ENCODE data around the gene INTS6.

INTS6 gene

DNA sequence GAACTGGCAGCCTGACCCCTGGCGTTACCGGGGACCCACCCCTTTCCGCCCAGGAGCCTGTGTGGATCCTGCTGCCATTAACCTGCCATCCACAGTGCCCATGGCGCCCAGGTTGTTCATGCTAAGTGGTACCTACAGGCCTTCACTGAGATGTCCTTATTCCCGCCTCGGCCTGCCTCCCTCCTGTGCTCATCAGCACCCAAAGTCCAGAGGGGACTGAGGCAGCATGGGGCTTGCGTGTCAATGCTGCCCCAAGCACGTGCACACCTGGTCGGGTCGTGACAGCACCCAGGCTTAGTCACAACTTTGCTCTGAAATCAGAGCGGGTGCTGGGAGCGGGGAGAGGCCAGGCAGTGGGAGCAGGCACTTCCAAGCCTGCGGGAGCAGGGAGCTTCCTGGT is 3.7 kb upstream of the INTS6 start:
- TF ChIP-seq, protein P1, sequence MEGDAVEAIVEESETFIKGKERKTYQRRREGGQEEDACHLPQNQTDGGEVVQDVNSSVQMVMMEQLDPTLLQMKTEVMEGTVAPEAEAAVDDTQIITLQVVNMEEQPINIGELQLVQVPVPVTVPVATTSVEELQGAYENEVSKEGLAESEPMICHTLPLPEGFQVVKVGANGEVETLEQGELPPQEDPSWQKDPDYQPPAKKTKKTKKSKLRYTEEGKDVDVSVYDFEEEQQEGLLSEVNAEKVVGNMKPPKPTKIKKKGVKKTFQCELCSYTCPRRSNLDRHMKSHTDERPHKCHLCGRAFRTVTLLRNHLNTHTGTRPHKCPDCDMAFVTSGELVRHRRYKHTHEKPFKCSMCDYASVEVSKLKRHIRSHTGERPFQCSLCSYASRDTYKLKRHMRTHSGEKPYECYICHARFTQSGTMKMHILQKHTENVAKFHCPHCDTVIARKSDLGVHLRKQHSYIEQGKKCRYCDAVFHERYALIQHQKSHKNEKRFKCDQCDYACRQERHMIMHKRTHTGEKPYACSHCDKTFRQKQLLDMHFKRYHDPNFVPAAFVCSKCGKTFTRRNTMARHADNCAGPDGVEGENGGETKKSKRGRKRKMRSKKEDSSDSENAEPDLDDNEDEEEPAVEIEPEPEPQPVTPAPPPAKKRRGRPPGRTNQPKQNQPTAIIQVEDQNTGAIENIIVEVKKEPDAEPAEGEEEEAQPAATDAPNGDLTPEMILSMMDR (IDR thresholded peaks at IDR 0.05; ENCODE audit: low read depth, low read length, missing control alignments): no peak
- H3K4me3 ChIP-seq (ENCODE audit: low read depth, low read length): no peak overlapping the region
- no peak for DNase-seq (ENCODE audit: low read depth)

DNA sequence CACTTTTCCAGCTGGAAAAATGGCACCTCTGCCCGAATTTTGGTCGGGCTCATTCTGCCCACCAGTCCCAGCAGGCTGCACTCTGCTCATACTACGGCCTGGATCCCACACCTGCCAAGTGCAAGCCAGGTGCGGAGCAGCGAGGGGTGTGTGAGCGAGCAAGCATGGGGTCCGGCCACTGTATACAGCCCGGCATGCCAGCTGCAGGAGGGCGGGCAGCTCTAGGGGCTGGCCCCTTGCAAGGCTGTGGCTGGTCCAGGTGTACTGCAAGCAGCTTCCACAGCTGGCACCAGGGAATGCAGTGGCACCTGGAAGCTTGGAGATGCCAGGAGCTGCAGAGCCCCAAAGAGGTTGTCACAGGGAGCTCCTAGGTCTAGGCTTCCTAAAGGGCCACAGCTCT is 2.7 kb upstream of the INTS6 start:
- DNase-seq (ENCODE audit: low read depth): no peak
- TF ChIP-seq, protein P1 (IDR thresholded peaks at IDR 0.05; ENCODE audit: low read depth, low read length, missing control alignments): no peak
- H3K4me3 ChIP-seq (ENCODE audit: low read depth, low read length): no peak overlapping the region

DNA sequence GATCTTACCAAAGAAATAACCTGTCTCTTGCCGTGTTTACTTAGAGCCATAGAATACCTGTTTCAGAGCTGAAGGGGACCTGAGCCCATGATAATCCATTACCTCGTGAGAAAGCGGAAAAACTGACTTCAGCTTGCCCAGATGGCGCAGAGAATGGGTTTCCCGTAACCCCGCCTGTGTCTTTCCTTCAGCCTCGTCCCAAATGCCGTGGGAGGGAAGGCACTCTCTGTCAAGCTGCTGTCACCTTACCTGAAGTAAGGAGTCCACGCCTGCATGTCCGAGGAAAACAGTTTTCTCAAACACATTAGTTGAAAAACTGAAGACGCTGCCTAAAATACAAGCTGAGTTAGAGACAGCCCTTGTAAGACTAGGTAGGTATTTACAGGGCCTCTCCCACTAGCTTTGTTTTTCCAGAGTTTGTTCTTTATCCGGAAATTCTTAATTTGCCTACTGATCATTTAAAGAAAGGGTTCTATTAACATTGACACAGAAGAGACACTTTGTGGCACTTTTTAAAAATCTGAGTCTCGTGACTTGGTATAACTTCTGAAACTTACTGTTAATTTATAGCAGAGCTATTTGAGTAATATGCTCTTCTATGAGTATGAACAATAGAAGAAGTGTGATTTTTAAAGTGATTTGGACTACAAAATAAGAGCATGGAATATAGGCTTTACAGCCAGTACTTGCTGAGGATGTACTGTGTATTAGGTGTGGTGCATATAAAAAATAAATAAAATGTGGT is 1.3 kb upstream of the INTS6 start:
- no peak for DNase-seq (ENCODE audit: low read depth)
- H3K4me3 ChIP-seq (ENCODE audit: low read depth, low read length): peak overlapping the region; percentile 70
- TF ChIP-seq, protein P1 (IDR thresholded peaks at IDR 0.05; ENCODE audit: low read depth, low read length, missing control alignments): no peak

DNA sequence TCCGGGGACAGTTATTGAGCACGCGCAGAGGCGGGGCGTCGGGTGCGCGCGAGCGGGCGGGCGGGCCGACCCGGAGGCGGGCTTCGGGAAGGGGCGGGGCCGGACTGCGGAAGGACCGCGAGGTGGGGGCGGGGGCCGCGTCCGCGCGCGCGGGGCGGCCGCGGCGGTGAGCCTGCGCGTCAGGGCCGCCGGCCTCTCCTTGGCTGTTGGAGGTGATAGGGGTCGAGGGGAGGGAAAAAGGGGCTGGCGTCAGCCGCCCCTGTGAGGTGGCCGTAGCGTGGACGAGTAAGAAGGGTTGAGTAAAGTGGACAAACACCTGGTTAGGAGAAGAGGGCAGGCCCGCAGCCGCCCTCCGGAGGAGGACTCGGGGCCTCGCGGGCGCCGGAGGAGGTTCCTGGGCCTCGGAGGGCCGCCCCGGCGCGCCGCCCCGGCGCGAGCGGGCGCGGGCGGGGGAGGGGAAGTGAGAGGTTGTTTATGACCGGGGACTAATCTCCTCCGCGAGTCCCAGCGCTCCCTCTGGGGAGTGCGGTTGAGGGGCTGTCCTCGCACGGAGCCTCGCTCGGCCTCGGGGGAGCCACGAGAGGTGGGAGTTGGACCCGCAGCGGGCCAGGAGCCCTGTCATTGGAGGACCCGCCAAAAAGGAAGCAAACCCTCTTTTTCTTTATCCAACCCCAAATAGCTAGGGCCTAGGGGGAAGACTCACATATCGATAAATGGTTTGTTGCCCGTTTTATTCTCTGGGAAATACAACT is 547 bp upstream of the INTS6 start:
- peak overlapping the region; percentile 70 for H3K4me3 ChIP-seq (ENCODE audit: low read depth, low read length)
- TF ChIP-seq, protein P1 (IDR thresholded peaks at IDR 0.05; ENCODE audit: low read depth, low read length, missing control alignments): no peak
- peak; percentile 36 for DNase-seq (ENCODE audit: low read depth)

DNA sequence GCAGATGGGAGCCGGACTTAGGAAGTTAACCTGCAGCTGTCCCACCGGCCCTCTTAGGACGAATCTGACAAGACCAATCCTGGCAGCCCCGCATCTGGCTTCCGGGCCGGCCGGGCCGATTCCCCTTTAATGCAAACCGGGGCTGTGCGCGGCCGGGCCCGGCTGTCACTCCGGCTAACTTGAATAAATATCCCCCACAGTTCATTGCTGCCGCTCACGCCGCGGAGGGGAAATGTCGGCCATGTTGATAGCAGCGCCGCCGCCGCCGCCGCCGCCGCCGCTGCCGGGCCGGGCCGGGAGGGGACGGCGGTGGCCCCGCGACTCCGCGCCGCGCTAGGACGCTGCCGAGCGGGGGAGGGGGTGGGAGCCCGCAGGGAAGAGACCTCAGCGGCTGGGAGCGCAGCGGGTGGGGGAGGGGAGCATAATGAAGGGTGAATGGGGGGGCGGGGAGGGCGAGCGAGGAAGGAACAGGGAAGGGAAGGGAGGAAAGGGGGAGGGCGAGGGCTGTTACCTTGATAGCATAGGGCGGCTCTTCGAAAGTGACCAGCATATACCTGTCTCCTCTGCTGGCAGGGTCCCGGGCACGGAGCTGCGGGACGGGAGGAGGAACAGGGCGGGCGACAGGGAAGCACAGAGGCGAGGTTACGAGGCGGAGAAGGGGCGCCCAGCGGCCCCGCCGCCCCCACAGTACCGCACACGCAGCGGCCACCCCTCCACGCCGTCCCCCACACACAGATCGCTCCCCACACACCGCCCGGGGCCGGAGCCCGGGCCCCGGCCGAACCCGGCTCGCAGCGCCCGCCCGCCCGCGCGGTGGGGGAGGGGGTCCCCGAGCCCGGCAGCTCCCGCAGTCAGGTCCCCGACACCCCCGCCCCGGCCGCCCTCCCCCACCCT is 1.1 kb downstream of the INTS6 start:
- TF ChIP-seq, protein P1 (IDR thresholded peaks at IDR 0.05; ENCODE audit: low read depth, low read length, missing control alignments): no peak

DNA sequence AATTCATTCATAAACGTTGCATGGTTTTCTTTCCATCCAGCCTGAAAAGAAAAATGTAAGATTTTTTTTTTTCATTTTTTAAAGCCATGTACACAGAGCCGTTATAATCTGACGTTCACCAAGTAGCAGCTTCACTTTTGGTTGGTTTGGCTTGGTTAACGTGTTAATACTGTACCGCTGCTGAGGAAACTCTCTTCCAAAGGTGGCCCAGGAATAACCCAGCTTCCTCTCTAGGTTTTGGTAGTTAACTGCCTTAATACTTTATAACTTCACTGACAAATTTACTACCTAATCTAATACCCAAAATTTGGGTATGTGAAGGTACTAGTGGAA is 1.7 kb downstream of the INTS6 start:
- H3K4me3 ChIP-seq (ENCODE audit: low read depth, low read length): peak overlapping the region; percentile 93
- DNase-seq (ENCODE audit: low read depth): no peak
- TF ChIP-seq, protein P1 (IDR thresholded peaks at IDR 0.05; ENCODE audit: low read depth, low read length, missing control alignments): no peak

More for the DNA sequence above, 1.1 kb downstream of the INTS6 start:
- DNase-seq (ENCODE audit: low read depth): peak; percentile 62
- peak overlapping the region; percentile 93 for H3K4me3 ChIP-seq (ENCODE audit: low read depth, low read length)

Measured in GM12864 (cell line).